ENCODE results near the gene DGCR2. TPM values are rescaled to one million over a fixed set of nuclear protein-coding genes. Genes with fewer than 3 reads are reported as not detected.

DGCR2 gene
- total RNA-seq, 1 donor = 31.2 TPM

DNA sequence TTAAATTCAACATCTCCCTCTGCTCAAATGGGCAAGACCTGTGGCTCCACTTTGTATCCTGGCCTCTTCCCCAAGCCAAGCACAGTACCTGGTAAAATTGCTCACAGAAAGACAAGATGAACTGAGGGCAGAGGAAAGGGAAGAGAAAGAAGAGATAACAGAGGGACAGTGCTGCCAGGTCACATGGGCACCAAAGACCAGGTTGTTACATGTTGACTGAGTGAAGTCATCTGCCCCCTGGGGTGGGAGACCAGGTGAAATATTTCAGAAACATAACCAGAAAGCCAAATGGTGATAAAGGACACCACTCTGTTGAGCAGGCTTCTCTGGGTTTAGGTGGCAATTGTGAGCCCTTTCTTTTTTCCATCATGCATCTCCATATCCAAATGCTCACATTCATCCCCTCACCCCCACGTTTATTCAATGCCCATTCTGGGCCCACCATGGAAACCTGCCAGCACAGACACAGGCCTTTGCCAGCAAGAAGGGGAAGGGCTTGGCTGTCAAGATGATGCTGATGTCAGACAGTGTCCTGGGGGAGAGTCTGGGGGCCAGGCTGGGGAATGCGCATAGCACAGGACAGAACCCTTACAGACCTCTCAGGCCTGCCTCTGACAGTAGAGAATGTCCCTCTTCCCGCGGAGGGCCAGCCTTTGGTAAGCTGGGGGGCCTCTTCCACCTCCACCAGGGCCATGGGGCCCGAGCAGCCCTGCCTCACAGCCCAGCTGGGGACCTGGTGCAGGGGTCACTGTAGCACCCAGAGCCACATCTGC, 51.6 kb downstream of the DGCR2 start:
- H3K4me3 ChIP-seq (ENCODE audit: low read length) = no peak overlapping the region
- H3K27me3 ChIP-seq (ENCODE audit: insufficient read depth, low read length) = no peaks in the 10 kb centered on the region
- no peaks in the 10 kb centered on the region for H3K9me3 ChIP-seq (ENCODE audit: low read depth, low read length)
- no peaks in the 10 kb centered on the region for H3K4me1 ChIP-seq (ENCODE audit: insufficient read depth, low read length)

GRCh38 chr22:19069451-19069850, 52.8 kb downstream of the DGCR2 start:
- Histone ChIP-seq H3K4me3 (ENCODE audit: low read length) (no peak overlapping the region), H3K9me3 (ENCODE audit: low read depth, low read length) (no peaks in the 10 kb centered on the region), H3K27me3 (ENCODE audit: insufficient read depth, low read length) (no peaks in the 10 kb centered on the region), H3K4me1 (ENCODE audit: insufficient read depth, low read length) (no peaks in the 10 kb centered on the region)

DNA sequence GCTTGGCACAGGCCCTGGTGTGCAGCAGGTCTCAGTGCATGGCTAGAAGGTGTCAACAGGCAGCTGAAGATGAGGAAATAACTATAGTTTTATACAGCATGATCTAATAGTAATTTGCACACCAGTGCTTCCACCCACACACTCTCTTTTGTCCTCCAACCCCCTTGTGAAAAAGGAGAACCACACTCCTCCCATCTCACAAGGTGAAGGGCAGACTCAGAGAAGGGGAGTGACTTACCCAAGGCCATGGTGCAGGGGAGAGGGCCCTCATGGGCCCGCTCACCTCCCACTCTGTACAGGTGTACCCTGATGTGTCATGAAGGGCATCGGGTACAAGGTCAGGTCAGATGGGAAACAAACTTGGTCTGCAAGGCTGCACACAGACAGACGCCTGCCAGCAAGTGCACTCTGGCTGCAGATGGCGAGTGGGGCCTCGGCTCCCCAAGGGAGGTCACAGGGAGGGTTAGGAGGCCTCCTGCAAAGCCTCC, 53.4 kb downstream of the DGCR2 start:
- no peaks in the 10 kb centered on the region for H3K4me1 ChIP-seq (ENCODE audit: insufficient read depth, low read length)
- H3K9me3 ChIP-seq (ENCODE audit: low read depth, low read length) = no peaks in the 10 kb centered on the region
- no peaks in the 10 kb centered on the region for H3K27me3 ChIP-seq (ENCODE audit: insufficient read depth, low read length)
- H3K4me3 ChIP-seq (ENCODE audit: low read length) = no peak overlapping the region

- H3K4me3 ChIP-seq (ENCODE audit: low read length) = no peak overlapping the region
- H3K4me1 ChIP-seq (ENCODE audit: insufficient read depth, low read length) = no peaks in the 10 kb centered on the region
- H3K9me3 ChIP-seq (ENCODE audit: low read depth, low read length) = no peaks in the 10 kb centered on the region
- H3K27me3 ChIP-seq (ENCODE audit: insufficient read depth, low read length) = no peaks in the 10 kb centered on the region
Observed at GRCh38 chr22:19067696-19068348, 54.4 kb downstream of the DGCR2 start.

- H3K9me3 ChIP-seq (ENCODE audit: low read depth, low read length) = no peaks in the 10 kb centered on the region
- no peaks in the 10 kb centered on the region for H3K27me3 ChIP-seq (ENCODE audit: insufficient read depth, low read length)
- no peaks in the 10 kb centered on the region for H3K4me1 ChIP-seq (ENCODE audit: insufficient read depth, low read length)
- no peak overlapping the region for H3K4me3 ChIP-seq (ENCODE audit: low read length)
Observed at GRCh38 chr22:19066531-19067271, 55.5 kb downstream of the DGCR2 start.

- no peaks in the 10 kb centered on the region for H3K4me1 ChIP-seq (ENCODE audit: insufficient read depth, low read length)
- H3K4me3 ChIP-seq (ENCODE audit: low read length) = no peak overlapping the region
- no peaks in the 10 kb centered on the region for H3K9me3 ChIP-seq (ENCODE audit: low read depth, low read length)
- H3K27me3 ChIP-seq (ENCODE audit: insufficient read depth, low read length) = no peaks in the 10 kb centered on the region
Observed at GRCh38 chr22:19065929-19066328, 56.3 kb downstream of the DGCR2 start.

GRCh38 chr22:19065298-19065859, 56.8 kb downstream of the DGCR2 start:
- Histone ChIP-seq H3K4me1 (ENCODE audit: insufficient read depth, low read length) (no peaks in the 10 kb centered on the region), H3K9me3 (ENCODE audit: low read depth, low read length) (no peaks in the 10 kb centered on the region), H3K4me3 (ENCODE audit: low read length) (no peak overlapping the region), H3K27me3 (ENCODE audit: insufficient read depth, low read length) (no peaks in the 10 kb centered on the region)

GRCh38 chr22:19064354-19065054, 57.7 kb downstream of the DGCR2 start:
- no peaks in the 10 kb centered on the region for H3K4me1 ChIP-seq (ENCODE audit: insufficient read depth, low read length)
- no peak overlapping the region for H3K4me3 ChIP-seq (ENCODE audit: low read length)
- no peaks in the 10 kb centered on the region for H3K27me3 ChIP-seq (ENCODE audit: insufficient read depth, low read length)
- no peaks in the 10 kb centered on the region for H3K9me3 ChIP-seq (ENCODE audit: low read depth, low read length)

DNA sequence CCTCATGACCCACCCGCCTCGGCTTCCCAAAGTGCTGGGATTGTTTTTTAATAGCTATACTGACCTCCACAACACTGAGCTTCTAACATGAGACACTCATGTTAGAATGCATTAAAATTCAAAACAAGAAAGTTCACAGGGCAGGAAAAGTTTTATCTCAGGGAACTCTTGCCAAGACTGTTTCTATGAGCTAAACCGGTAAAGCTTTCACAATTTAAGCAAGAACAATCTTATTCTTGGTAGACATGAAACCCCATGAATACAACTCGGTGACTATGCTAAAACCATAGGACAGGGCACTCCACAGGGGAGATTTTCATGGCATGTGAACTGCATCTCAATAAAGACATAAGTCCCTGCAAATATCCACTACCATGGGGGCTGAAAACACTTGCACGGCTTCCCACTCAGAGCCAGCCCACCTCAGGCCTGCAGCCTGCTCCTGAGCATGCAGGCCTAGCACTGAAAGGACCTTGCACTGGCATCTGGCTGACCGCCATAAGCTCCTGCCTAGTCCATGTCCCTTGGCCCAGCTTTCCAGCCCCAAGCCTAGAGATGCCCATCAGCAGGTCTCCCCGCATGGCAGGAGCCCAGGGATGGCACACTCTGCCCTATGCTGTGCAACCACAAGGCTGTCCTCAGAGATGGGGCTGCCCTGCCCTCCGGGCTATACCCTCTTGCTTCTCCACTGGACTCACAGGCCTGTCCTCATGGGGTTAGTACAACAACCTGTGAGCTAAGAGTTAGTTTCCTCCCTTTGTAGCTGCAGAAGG, 58.4 kb downstream of the DGCR2 start:
- H3K9me3 ChIP-seq (ENCODE audit: low read depth, low read length) = no peaks in the 10 kb centered on the region
- no peak overlapping the region for H3K4me3 ChIP-seq (ENCODE audit: low read length)

DNA sequence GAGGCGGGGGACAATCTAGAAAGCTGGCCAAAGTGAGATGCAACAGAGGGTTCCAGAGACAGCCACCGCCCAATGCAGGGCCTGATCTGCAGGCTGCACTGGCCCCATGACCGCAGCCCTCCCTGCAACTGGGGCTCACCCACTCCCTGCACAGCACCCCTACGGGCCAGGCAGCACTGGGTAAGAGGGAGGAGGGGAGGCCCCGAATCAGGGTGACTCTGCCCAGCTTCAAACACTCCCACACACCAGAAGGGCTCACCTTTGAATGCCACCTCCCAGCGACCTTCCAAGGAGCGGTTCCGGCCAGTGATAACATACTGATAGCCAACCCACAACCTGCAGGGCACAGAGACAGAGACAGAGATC, 59.3 kb downstream of the DGCR2 start:
- Histone ChIP-seq H3K9me3 (ENCODE audit: low read depth, low read length) (no peaks in the 10 kb centered on the region), H3K4me1 (ENCODE audit: insufficient read depth, low read length) (no peaks in the 10 kb centered on the region), H3K27me3 (ENCODE audit: insufficient read depth, low read length) (no peaks in the 10 kb centered on the region), H3K4me3 (ENCODE audit: low read length) (no peak overlapping the region)

More for the DNA sequence above, 58.4 kb downstream of the DGCR2 start:
- H3K27me3 ChIP-seq (ENCODE audit: insufficient read depth, low read length) = no peaks in the 10 kb centered on the region
- no peaks in the 10 kb centered on the region for H3K4me1 ChIP-seq (ENCODE audit: insufficient read depth, low read length)

GRCh38 chr22:19062139-19062942, 59.9 kb downstream of the DGCR2 start:
- Histone ChIP-seq H3K9me3 (ENCODE audit: low read depth, low read length) (no peaks in the 10 kb centered on the region), H3K4me3 (ENCODE audit: low read length) (no peak overlapping the region), H3K4me1 (ENCODE audit: insufficient read depth, low read length) (no peaks in the 10 kb centered on the region), H3K27me3 (ENCODE audit: insufficient read depth, low read length) (no peaks in the 10 kb centered on the region)

DNA sequence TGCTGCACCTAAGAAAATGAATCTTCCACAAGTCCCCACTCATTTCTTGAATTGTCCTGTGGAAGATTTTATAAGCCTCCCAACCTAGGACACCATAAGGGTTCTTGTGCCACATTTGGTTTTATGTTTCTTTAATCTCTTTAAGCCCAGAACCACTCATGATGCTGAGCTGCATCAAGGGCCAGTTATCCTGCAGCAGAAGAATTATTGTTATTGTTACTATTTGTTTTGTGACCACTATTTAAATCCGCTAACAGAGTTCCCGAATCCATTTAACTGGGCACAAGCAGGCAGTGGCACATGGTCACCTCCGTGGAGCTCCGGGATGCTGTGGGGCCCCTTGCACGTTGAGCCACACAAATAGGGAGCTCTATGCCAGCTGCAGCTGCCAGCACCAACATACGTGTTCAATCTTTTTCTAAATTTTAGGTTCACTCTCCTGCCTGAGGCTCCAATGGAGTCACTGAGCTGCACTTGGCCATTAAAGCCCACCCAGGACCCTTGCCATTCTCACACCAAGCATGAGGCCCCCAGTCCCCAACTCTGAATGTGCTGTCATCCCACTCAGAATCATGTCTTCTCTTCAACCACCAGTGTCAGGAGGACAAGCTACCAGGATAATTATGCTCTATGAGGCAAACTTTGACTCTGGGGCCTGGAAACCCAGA, 60.6 kb downstream of the DGCR2 start:
- Histone ChIP-seq H3K9me3 (ENCODE audit: low read depth, low read length) (no peaks in the 10 kb centered on the region), H3K4me1 (ENCODE audit: insufficient read depth, low read length) (no peaks in the 10 kb centered on the region), H3K27me3 (ENCODE audit: insufficient read depth, low read length) (no peaks in the 10 kb centered on the region), H3K4me3 (ENCODE audit: low read length) (no peak overlapping the region)

GRCh38 chr22:19060356-19061009, 61.7 kb downstream of the DGCR2 start:
- H3K9me3 ChIP-seq (ENCODE audit: low read depth, low read length) = no peaks in the 10 kb centered on the region
- H3K4me1 ChIP-seq (ENCODE audit: insufficient read depth, low read length) = no peaks in the 10 kb centered on the region
- no peaks in the 10 kb centered on the region for H3K27me3 ChIP-seq (ENCODE audit: insufficient read depth, low read length)
- no peak overlapping the region for H3K4me3 ChIP-seq (ENCODE audit: low read length)
